A549 (cell line): ENCODE measurements around the gene UBAC2.

Experiments
- CBX8 ChIP-seq: fragments of 200-600 bp; sonication (generic); IDR thresholded peaks from 2 replicates; pipeline ENCODE4 v1.6.1; 2016
- EP300 ChIP-seq, 2 experiments: fragments of >200 bp; sonication (Bioruptor Twin); formaldehyde crosslinking; IDR thresholded peaks; 2 replicates in 1 of 2; 3 replicates in 1 of 2; pipeline ENCODE4 v1.6.1; 2016 to 2017
- HOXB5 ChIP-seq: fragments of 250-450 bp; sonication (Bioruptor Pico); IDR thresholded peaks from 2 replicates; pipeline ENCODE4 v1.5.0; 2020; ENCODE audit warnings: mild to moderate bottlenecking, moderate library complexity
- MAZ ChIP-seq: fragments of 150-350 bp; IDR thresholded peaks from 2 replicates; pipeline ENCODE4 v1.6.1; 2014; ENCODE audit warnings: antibody characterized with exemption, low read depth, low read length, borderline replicate concordance
- MYC ChIP-seq: IDR thresholded peaks from 2 replicates; pipeline ENCODE4 v1.6.1; 2012; ENCODE audit warnings: mild to moderate bottlenecking, inconsistent platforms, low read length, improper control_type of control experiment, borderline replicate concordance
- NR3C1 ChIP-seq: fragments of >200 bp; sonication (Bioruptor Twin); formaldehyde crosslinking; IDR thresholded peaks from 3 replicates; pipeline ENCODE4 v1.6.1; 2017
- POLR2A ChIP-seq: IDR thresholded peaks from 2 replicates; pipeline ENCODE4 v1.6.1; 2012; ENCODE audit warnings: mild to moderate bottlenecking, low read length
- REST ChIP-seq: fragments of 200-600 bp; sonication (generic); IDR thresholded peaks from 2 replicates; pipeline ENCODE4 v1.6.1; 2016; ENCODE audit warnings: antibody characterized with exemption, mild to moderate bottlenecking, moderate library complexity
- RNF2 ChIP-seq: fragments of 200-600 bp; sonication (generic); IDR thresholded peaks from 2 replicates; pipeline ENCODE4 v1.6.1; 2016; ENCODE audit warnings: low read depth, mild to moderate bottlenecking, antibody characterized with exemption, moderate library complexity, borderline replicate concordance
- SMC3 ChIP-seq: fragments of >200 bp; sonication (Bioruptor Twin); formaldehyde crosslinking; IDR thresholded peaks from 3 replicates; pipeline ENCODE4 v1.6.1; 2018; ENCODE audit warnings: inconsistent platforms
- TF ChIP-seq, protein P1 (sequence below): fragments of >200 bp; sonication (Bioruptor Twin); formaldehyde crosslinking; IDR thresholded peaks from 3 replicates; pipeline ENCODE4 v1.5.1; 2016
- TF ChIP-seq, protein P2 (sequence below): fragments of >200 bp; sonication (Bioruptor Twin); formaldehyde crosslinking; IDR thresholded peaks from 3 replicates; pipeline ENCODE4 v1.6.1; 2016

DNA sequence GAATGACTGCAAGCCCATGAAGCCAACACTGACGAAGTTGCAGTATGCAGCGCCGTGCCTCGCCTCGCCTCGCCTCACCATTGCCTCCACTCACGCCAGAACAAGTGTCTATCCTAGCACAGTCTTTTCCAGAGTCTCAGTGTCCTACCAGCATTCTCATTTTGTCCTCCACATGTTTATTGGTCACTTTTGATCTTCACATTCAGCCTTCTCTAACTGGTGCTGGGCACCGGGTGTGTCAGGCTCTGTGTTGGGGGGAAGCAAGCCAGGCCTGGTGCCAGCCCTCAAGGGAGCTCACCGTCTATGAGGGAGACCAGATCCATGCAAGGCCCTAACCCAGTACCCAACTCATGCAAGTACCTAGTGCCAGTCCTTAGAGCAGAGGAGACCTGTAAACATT, 176.3 kb downstream of the UBAC2 start:
- TF ChIP-seq MYC (no peak), POLR2A (no peak), MAZ (no peak), NR3C1 (no peak), EP300 (IDR thresholded peaks at IDR 0.05) (no peak), HOXB5 (CRISPR knock-in tag) (no peak), CBX8 (no peak), RNF2 (no peak), REST (no peak), SMC3 (no peak)
- TF ChIP-seq, protein P1, sequence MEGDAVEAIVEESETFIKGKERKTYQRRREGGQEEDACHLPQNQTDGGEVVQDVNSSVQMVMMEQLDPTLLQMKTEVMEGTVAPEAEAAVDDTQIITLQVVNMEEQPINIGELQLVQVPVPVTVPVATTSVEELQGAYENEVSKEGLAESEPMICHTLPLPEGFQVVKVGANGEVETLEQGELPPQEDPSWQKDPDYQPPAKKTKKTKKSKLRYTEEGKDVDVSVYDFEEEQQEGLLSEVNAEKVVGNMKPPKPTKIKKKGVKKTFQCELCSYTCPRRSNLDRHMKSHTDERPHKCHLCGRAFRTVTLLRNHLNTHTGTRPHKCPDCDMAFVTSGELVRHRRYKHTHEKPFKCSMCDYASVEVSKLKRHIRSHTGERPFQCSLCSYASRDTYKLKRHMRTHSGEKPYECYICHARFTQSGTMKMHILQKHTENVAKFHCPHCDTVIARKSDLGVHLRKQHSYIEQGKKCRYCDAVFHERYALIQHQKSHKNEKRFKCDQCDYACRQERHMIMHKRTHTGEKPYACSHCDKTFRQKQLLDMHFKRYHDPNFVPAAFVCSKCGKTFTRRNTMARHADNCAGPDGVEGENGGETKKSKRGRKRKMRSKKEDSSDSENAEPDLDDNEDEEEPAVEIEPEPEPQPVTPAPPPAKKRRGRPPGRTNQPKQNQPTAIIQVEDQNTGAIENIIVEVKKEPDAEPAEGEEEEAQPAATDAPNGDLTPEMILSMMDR, result no peak
- TF ChIP-seq, protein P2, sequence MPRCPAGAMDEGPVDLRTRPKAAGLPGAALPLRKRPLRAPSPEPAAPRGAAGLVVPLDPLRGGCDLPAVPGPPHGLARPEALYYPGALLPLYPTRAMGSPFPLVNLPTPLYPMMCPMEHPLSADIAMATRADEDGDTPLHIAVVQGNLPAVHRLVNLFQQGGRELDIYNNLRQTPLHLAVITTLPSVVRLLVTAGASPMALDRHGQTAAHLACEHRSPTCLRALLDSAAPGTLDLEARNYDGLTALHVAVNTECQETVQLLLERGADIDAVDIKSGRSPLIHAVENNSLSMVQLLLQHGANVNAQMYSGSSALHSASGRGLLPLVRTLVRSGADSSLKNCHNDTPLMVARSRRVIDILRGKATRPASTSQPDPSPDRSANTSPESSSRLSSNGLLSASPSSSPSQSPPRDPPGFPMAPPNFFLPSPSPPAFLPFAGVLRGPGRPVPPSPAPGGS, result no peak
